Activated T-helper 17 cell treated with anti-CD3 and anti-CD28 coated beads, Interleukin-2, amount 50 U/mL, for 72 hours (primary cell): Measurements from ENCODE around the gene DDX39A. TPM values are rescaled to one million over a fixed set of nuclear protein-coding genes. Genes with fewer than 3 reads are reported as not detected.

Source experiments
- ATAC-seq: fragments of 150-1000 bp; cut with Tn5 transposase; replicated peaks from 2 replicates; pipeline ENCODE4 v1.10.0; 2021; ENCODE audit warnings: mild to moderate bottlenecking, moderate library complexity
- H3K27ac Mint-ChIP-seq: one replicate; pipeline ENCODE4 v1.8.0; 2022; ENCODE audit warnings: mixed read lengths
- H3K27me3 Mint-ChIP-seq: one replicate; pipeline ENCODE4 v1.8.0; 2022; ENCODE audit warnings: mixed read lengths
- H3K36me3 Mint-ChIP-seq: one replicate; pipeline ENCODE4 v1.8.0; 2022; ENCODE audit warnings: low read depth, mild to moderate bottlenecking, mixed read lengths
- H3K4me1 Mint-ChIP-seq: one replicate; pipeline ENCODE4 v1.8.0; 2022; ENCODE audit warnings: mixed read lengths
- H3K4me3 Mint-ChIP-seq: one replicate; pipeline ENCODE4 v1.8.0; 2022; ENCODE audit warnings: mild to moderate bottlenecking, mixed read lengths
- H3K9me3 Mint-ChIP-seq: one replicate; pipeline ENCODE4 v1.8.0; 2022; ENCODE audit warnings: mixed read lengths
- total RNA-seq, 2 donors: library from RNA; stranded (reverse); gene quantifications; one replicate each; pipeline ENCODE4 v1.2.3, GENCODE V29; 2022

DDX39A gene
- total RNA-seq, 2 donors from 2014 or later = 132 to 260 TPM

DNA sequence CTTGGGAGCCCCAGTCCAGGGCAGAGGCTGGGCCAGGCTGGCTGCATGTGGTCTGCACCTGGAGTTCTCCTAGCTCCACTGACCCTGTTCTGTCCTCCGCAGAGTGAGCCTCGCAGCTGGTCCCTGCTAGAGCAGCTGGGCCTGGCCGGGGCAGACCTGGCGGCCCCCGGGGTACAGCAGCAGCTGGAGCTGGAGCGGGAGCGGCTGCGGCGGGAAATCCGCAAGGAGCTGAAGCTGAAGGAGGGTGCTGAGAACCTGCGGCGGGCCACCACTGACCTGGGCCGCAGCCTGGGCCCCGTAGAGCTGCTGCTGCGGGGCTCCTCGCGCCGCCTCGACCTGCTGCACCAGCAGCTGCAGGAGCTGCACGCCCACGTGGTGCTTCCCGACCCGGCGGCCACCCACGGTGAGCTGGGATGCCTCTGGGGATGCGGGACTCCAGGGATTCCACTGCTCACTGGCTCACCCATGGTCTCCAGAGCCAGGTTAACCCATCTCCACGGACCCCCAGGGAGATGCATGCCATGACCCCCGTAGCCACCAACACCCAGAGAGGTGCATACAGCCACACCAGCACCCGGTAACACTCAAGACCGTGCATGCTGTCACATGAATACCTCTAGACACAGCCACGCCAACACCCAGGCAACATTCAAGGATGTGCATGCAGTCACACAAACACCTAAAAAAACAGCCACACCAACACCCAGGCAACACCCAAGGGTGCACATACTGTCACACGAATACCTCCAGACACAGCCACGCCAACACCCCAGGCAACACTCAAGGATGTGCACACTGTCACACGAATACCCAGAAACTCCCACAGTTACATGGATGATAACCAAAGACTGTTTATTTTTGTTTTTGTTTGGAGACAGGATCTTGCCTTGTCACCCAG, 22.1 kb upstream of the DDX39A start:
- no peaks in the 10 kb centered on the region for H3K9me3 Mint-ChIP-seq
- peak overlapping the region; percentile 96 for H3K4me3 Mint-ChIP-seq
- ATAC-seq = no peak
- peaks cover 64% of the 10 kb centered on the region for H3K36me3 Mint-ChIP-seq
- peaks cover 15% of the 10 kb centered on the region for H3K4me1 Mint-ChIP-seq
- H3K27me3 Mint-ChIP-seq = no peaks in the 10 kb centered on the region
- H3K27ac Mint-ChIP-seq = no peak overlapping the region

- Mint-ChIP-seq H3K27me3 (no peaks in the 10 kb centered on the region), H3K27ac (peak overlapping the region; percentile 97), H3K36me3 (peaks cover 53% of the 10 kb centered on the region), H3K4me3 (peak overlapping the region; percentile 96), H3K9me3 (no peaks in the 10 kb centered on the region), H3K4me1 (peaks cover 18% of the 10 kb centered on the region)
- peak; percentile 99 for ATAC-seq
These were observed 20.9 kb upstream of the DDX39A start for GRCh38 chr19:14440049-14440448.

GRCh38 chr19:14439014-14439413, 19.9 kb upstream of the DDX39A start:
- Mint-ChIP-seq H3K4me3 (peak overlapping the region; percentile 96), H3K27me3 (no peaks in the 10 kb centered on the region), H3K36me3 (peaks cover 43% of the 10 kb centered on the region), H3K4me1 (peaks cover 27% of the 10 kb centered on the region), H3K9me3 (no peaks in the 10 kb centered on the region), H3K27ac (peak overlapping the region; percentile 97)
- no peak for ATAC-seq

DNA sequence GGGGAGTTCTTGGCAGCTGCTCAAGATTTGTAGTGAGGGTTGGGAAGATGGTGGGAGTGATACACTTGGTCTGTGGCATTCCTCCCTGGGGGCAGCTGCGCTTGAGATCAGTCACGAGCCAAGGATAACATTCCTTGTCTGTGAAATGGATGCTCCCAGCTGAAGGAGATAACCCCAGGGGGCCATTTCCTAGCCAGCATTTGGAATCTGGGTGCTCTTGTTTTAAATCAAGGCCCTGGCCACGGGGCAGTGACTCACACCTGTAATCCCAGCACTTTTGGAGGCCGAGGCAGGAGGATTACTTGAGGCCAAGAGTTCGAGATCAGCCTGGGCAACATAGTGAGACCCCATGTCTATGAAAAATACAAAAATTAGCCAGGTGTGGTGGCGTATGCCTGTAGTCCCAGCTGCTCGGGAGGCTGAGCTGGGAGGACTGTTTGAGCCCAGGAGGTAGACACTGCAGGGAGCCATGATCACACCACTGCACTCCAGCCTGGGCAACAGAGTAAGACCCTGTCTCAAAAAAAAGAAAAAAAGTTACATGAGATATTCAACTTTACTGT, 18.5 kb upstream of the DDX39A start:
- peaks cover 31% of the 10 kb centered on the region for H3K36me3 Mint-ChIP-seq
- no peak overlapping the region for H3K4me3 Mint-ChIP-seq
- peaks cover 27% of the 10 kb centered on the region for H3K4me1 Mint-ChIP-seq
- no peak overlapping the region for H3K27ac Mint-ChIP-seq
- H3K9me3 Mint-ChIP-seq = no peaks in the 10 kb centered on the region
- ATAC-seq = no peak
- no peaks in the 10 kb centered on the region for H3K27me3 Mint-ChIP-seq

GRCh38 chr19:14435320-14436050, 16.3 kb upstream of the DDX39A start:
- no peak for ATAC-seq
- Mint-ChIP-seq H3K27ac (peak overlapping the region; percentile 83), H3K4me1 (peaks cover 26% of the 10 kb centered on the region), H3K9me3 (no peaks in the 10 kb centered on the region), H3K4me3 (peak overlapping the region; percentile 78), H3K36me3 (peaks cover 13% of the 10 kb centered on the region), H3K27me3 (no peaks in the 10 kb centered on the region)

DNA sequence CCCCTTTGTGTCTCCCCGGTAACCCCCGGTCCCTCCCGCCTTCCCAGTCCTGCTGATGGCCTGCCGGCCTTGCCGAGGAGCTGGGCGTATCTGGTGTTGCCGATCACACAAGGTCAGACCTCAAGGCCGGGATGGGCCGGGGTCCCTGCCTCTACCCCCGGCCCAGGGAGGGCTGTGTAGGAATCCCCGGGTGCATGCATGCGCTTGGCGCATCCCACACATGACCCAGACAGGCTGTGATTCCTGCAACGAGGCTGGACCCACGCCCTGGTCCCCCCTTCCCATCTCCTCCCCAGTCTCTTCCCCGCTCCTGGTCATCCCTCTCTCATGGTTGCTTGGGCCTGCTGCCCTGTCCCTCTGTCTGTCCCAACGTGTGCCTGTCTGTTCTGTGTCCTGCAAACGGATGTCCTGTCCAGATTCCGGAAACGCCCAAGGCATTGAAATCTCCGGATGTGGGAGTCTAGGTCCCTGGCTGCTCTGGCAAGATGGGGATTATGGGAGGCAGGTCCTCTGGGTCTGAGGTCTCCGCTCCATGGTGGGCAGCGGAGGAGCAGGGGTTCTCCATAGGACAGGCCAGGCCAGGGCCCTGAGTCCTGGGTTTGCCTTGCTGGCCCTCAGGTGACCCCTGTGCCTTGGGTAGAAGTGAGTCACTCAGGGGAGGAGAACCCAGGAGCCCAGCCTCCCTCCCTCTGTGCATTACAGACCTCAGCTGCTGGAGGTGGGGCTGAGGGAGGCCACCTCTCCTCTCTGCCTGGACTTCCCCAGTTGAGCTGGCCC, 15.6 kb upstream of the DDX39A start:
- Mint-ChIP-seq H3K4me1 (peaks cover 19% of the 10 kb centered on the region), H3K36me3 (peaks cover 6% of the 10 kb centered on the region), H3K27me3 (no peaks in the 10 kb centered on the region), H3K4me3 (peak overlapping the region; percentile 78), H3K27ac (peak overlapping the region; percentile 83), H3K9me3 (no peaks in the 10 kb centered on the region)
- peak; percentile 81 for ATAC-seq

DNA sequence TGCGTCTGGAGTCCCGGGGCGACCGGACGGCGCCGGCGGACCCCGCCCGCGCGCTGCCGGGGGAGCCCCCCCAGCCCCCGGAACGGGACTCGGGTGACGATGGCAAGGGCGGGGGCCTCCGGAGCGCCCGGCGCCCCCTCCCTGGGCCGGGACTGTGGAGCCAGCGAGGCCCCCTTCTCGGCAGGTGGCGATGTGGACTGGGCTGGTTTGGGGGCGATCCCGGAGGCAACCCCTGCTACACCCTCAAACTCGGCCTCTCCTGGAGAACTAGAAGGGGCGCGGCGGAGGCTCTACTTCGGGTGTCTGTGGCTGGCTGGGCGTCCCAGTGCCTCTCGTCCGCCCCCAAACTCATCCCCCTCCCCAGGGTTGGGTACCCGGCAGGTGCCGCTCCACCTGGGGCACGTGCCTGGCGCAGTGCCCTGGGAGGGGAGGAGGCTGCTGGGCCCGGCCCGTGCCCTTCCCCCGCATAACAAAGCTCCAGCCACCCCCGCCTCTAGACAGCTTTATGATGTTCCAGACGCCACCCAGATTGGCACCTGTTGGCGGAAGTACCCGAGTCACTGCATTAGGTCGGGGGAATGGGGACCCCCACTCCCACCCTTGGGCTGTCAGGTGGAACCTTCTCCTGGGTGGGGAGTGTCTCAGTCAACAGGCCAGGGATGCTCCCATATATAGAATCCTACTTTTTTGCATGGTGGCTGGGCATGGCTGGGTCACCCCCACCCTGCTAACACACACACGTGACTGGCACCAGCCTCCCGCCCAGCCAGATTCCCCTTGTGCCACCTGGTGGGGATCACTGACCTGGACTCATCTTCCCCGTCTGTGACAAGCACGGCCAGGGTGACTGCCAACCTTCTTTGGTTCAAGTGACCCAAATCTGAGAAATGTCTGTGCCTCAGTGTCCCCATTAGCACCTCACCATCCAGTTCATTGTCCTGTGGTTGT, 14.7 kb upstream of the DDX39A start:
- Mint-ChIP-seq H3K4me3 (peak overlapping the region; percentile 78), H3K36me3 (peaks cover 6% of the 10 kb centered on the region), H3K27ac (no peak overlapping the region), H3K4me1 (peaks cover 13% of the 10 kb centered on the region), H3K27me3 (no peaks in the 10 kb centered on the region), H3K9me3 (no peaks in the 10 kb centered on the region)
- peak; percentile 41 for ATAC-seq

- Mint-ChIP-seq H3K4me3 (peak within 1 kb of the TSS; percentile 84), H3K36me3 (peaks cover 3% of the 10 kb centered on the region)
- ATAC-seq = peak; percentile 45
These were observed 13.8 kb upstream of the DDX39A start, which contains the start of gene PKN1 for GRCh38 chr19:14432791-14433553. Gene PKN1, plus strand, starts transcription at chr19:14433306. Its CDS starts 216 bp downstream, at chr19:14433522.

DNA sequence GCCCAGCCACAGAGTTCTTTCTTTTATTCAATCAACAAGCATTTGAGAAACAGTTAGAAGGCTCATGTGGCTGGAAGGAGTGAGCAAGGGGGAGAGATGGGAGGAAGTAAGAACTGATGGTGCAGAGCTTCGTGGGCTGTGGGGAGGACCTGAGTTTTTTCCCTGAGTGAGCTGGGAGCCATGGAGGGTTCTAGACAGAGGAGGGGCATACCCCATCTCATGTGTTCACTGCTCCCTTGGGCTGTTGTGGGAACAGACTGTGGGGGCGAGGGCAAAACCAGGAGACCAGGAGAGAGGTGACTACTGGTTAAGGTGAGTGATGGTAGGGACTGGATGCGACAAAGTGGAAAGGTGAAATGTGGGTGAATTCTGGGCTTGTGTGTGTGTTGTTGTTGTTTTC, 11.6 kb upstream of the DDX39A start:
- Mint-ChIP-seq H3K4me3 (peak overlapping the region; percentile 49), H3K27ac (peak overlapping the region; percentile 54), H3K27me3 (no peaks in the 10 kb centered on the region), H3K36me3 (no peaks in the 10 kb centered on the region), H3K9me3 (no peaks in the 10 kb centered on the region), H3K4me1 (peaks cover 13% of the 10 kb centered on the region)
- ATAC-seq = no peak

More at GRCh38 chr19:14432791-14433553, 13.8 kb upstream of the DDX39A start, which contains the start of gene PKN1:
- no peaks in the 10 kb centered on the region for H3K27me3 Mint-ChIP-seq
- peaks cover 13% of the 10 kb centered on the region for H3K4me1 Mint-ChIP-seq
- no peaks in the 10 kb centered on the region for H3K9me3 Mint-ChIP-seq
- H3K27ac Mint-ChIP-seq = peak within 1 kb of the TSS; percentile 66

- no peaks in the 10 kb centered on the region for H3K4me1 Mint-ChIP-seq
- no peak for ATAC-seq
- no peaks in the 10 kb centered on the region for H3K36me3 Mint-ChIP-seq
These were observed 9.8 kb upstream of the DDX39A start for GRCh38 chr19:14428882-14429416.

GRCh38 chr19:14427461-14427860, 8.3 kb upstream of the DDX39A start:
- no peak overlapping the region for H3K4me3 Mint-ChIP-seq
- no peaks in the 10 kb centered on the region for H3K9me3 Mint-ChIP-seq
- H3K36me3 Mint-ChIP-seq = no peaks in the 10 kb centered on the region
- ATAC-seq = no peak
- no peak overlapping the region for H3K27ac Mint-ChIP-seq
- no peaks in the 10 kb centered on the region for H3K27me3 Mint-ChIP-seq
- no peaks in the 10 kb centered on the region for H3K4me1 Mint-ChIP-seq

More at GRCh38 chr19:14428882-14429416, 9.8 kb upstream of the DDX39A start:
- Mint-ChIP-seq H3K27ac (no peak overlapping the region), H3K9me3 (no peaks in the 10 kb centered on the region), H3K27me3 (no peaks in the 10 kb centered on the region), H3K4me3 (no peak overlapping the region)

DNA sequence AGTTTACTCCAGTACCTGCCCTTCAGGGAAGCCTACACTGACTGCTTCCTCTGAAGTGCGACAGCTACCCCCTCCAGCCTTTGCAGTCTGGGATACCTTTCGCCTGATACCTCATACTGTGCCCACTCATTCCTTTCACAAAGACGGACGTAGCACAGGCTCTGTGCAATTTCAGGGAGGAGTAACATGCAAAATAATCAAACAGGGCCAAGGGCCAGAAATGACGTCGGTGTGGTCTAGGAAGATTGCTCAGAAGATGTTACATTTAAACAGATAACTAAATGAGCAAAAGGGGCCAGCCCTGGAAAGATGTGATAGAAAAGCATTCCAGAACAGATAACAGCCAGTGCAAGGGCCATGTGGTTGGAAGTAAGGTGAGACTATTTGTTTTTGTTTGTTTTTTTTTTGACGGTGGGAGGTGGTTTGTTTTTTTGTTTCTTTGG, 6.6 kb upstream of the DDX39A start:
- peak; percentile 21 for ATAC-seq
- Mint-ChIP-seq H3K4me3 (no peak overlapping the region), H3K4me1 (no peaks in the 10 kb centered on the region), H3K36me3 (no peaks in the 10 kb centered on the region), H3K9me3 (no peaks in the 10 kb centered on the region), H3K27ac (peak overlapping the region; percentile 21), H3K27me3 (no peaks in the 10 kb centered on the region)
